Right atrium auricular region (tissue), 2 donors: ENCODE results near the gene DCAF15. TPM values are rescaled to one million over a fixed set of nuclear protein-coding genes. Genes with fewer than 3 reads are reported as not detected.

Source experiments
- DNase-seq: peaks from one replicate; pipeline ENCODE4 v3.0.0-alpha.2; 2019; ENCODE audit warnings: low spot score
- H3K27ac ChIP-seq, 2 donors: fragments of 200-600 bp; sonication (generic); 1 replicate in 1 of 2; 2 replicates in 1 of 2; pipeline ENCODE4 v1.5.1; 2016 to 2019
- H3K27me3 ChIP-seq, 2 donors: fragments of 200-600 bp; sonication (generic); one replicate each; pipeline versions ENCODE4 v1.5.1 to v1.6.0; 2017 to 2019
- H3K36me3 ChIP-seq: fragments of 200-600 bp; sonication (generic); one replicate; pipeline ENCODE4 v1.5.1; 2016
- H3K4me1 ChIP-seq, 2 donors: fragments of 200-600 bp; sonication (generic); one replicate each; pipeline versions ENCODE4 v1.5.1 to v1.6.0; 2017 to 2019
- H3K4me3 ChIP-seq, 2 donors: fragments of 200-600 bp; sonication (generic); 1 replicate in 1 of 2; 2 replicates in 1 of 2; pipeline ENCODE4 v1.5.1; 2017 to 2019; ENCODE audit warnings: mild to moderate bottlenecking in 1 of 2, moderate library complexity in 1 of 2
- H3K9me3 ChIP-seq, 2 donors: fragments of 200-600 bp; sonication (generic); one replicate each; pipeline ENCODE4 v1.5.1; 2019
- total RNA-seq, 2 donors: library from RNA; depleted of rRNA; stranded (reverse); fragments of >200 nt; gene quantifications; one replicate each; pipeline ENCODE4 v1.1.0, GENCODE V29; 2016
- TF ChIP-seq, protein P1 (sequence below), 2 donors: fragments of 200-600 bp; sonication (generic); IDR thresholded peaks; one replicate each; pipeline ENCODE4 v1.5.1; 2019; ENCODE audit warnings: antibody characterized with exemption in 2 of 2

DCAF15 gene
- total RNA-seq, 2 donors from 2014 or later, result 10.6 to 12.2 TPM

DNA sequence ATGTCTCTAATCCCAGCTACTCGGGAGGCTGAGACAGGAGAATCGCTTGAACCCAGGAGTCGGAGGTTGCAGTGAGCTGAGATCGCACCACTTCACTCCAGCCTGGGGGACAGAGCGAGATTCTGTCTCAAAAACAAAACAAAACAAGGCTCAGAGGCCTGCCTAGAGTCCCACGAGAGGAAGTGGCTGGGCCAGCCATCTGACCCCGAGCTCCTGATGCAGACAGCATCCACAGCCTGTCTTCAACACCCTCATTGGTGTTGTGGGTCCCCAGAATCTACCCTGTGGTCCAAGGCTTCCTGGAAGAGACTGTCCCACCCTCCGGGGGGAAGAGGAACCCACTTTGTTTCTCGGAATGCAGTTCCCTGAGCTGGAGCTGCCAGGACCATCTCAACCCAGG is 29.2 kb downstream of the DCAF15 start:
- Histone ChIP-seq H3K27ac (no peak overlapping the region), H3K9me3 (no peaks in the 10 kb centered on the region)
- TF ChIP-seq, protein P1, sequence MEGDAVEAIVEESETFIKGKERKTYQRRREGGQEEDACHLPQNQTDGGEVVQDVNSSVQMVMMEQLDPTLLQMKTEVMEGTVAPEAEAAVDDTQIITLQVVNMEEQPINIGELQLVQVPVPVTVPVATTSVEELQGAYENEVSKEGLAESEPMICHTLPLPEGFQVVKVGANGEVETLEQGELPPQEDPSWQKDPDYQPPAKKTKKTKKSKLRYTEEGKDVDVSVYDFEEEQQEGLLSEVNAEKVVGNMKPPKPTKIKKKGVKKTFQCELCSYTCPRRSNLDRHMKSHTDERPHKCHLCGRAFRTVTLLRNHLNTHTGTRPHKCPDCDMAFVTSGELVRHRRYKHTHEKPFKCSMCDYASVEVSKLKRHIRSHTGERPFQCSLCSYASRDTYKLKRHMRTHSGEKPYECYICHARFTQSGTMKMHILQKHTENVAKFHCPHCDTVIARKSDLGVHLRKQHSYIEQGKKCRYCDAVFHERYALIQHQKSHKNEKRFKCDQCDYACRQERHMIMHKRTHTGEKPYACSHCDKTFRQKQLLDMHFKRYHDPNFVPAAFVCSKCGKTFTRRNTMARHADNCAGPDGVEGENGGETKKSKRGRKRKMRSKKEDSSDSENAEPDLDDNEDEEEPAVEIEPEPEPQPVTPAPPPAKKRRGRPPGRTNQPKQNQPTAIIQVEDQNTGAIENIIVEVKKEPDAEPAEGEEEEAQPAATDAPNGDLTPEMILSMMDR (IDR thresholded peaks at IDR 0.05), result no peak

DNA sequence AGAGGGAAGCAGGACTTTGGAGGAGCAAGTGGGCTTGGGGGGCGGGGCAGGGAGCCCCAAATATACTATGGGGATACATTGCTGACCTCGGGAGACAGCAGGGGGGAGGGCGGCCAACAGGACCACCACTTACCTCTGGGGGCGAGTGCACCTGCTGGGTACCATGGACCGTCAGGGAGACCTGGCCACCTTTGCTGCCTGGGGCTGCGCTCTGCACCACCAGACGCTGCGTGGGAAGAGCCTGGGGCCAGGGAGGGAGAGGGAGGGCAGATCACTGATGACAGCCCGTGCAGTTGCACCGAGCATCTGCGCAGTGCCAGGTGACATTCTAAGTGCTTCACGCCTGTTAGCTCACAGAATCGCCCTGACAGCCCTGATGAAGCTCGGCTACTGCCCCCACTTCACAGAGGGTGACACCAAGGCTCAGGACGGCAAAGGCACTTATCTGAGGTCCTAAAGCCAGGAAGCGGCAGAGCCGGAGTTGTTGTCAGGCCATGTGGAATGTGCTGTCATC is 29.7 kb downstream of the DCAF15 start:
- TF ChIP-seq, protein P1 (IDR thresholded peaks at IDR 0.05), result no peak
- no peaks in the 10 kb centered on the region for H3K9me3 ChIP-seq
- H3K4me1 ChIP-seq, result peaks cover 0 to 52% of the 10 kb centered on the region in 2 donors
- no peaks in the 10 kb centered on the region for H3K36me3 ChIP-seq
- DNase-seq, result no peak
- H3K4me3 ChIP-seq, result no peak overlapping the region
- H3K27ac ChIP-seq, result no peak overlapping the region
- H3K27me3 ChIP-seq, result no peaks in the 10 kb centered on the region

More for the DNA sequence above, 29.2 kb downstream of the DCAF15 start:
- DNase-seq, result no peak
- Histone ChIP-seq H3K27me3 (no peaks in the 10 kb centered on the region), H3K4me1 (peaks cover 0 to 52% of the 10 kb centered on the region in 2 donors), H3K36me3 (no peaks in the 10 kb centered on the region), H3K4me3 (no peak overlapping the region)

DNA sequence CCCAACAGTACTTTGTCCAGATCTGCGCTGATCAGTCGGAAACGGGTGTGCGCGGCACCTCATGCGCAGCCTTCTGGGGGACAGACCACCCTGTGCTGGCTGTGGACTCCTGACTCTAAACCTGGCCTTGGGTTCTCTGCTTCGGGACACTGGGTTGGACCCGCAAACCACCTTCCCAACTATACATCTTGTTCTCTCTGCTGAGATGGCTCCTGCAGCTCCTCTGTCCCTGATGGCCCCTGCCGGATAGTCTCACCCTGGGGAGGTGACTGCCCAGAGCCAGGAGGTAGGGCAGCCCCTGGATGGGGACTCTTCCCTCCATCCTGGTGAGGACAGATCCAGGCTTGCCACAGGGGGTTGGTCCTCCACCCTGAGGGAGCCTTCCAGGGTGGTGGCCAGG is 30.5 kb downstream of the DCAF15 start:
- no peak for DNase-seq
- no peak overlapping the region for H3K27ac ChIP-seq
- H3K4me1 ChIP-seq, result peaks cover 0 to 57% of the 10 kb centered on the region in 2 donors
- TF ChIP-seq, protein P1 (IDR thresholded peaks at IDR 0.05), result no peak
- H3K9me3 ChIP-seq, result no peaks in the 10 kb centered on the region
- no peaks in the 10 kb centered on the region for H3K27me3 ChIP-seq
- H3K36me3 ChIP-seq, result no peaks in the 10 kb centered on the region
- H3K4me3 ChIP-seq, result no peak overlapping the region

DNA sequence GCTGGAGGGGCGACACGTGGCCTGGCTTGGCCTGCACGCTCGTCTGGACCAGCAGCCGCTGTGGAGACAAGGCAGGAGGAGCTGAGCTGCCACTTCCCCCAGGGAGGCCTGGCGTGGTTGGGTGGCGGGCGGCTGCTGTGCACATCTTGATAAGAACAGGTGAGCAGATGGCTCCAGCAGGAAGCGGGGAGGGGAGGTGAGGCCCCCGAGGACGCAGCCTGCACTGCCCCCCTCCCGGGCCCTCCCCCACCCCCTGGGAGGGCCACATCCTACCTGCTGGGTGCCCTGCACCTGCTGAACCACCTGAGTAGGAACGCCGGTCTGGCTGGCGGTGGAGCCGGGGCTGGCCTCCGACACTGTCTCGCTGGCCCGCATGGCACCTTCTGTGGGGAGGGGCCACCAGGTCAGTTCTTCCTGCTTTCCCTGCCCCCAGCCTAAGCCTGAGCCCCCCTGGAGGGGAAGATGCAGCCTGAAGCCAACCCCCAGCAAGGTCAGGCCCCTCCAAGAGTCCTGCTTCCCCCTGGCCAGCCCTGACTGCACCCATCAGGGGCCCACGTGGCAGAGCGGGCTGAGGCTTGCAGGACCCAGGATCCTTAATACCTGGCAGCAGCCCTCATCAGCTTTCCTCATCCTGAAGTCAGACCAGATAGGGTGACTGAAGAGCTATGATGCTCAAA is 31.0 kb downstream of the DCAF15 start:
- TF ChIP-seq, protein P1 (IDR thresholded peaks at IDR 0.05), result no peak
- Histone ChIP-seq H3K4me3 (no peak overlapping the region), H3K27me3 (no peaks in the 10 kb centered on the region), H3K27ac (no peak overlapping the region), H3K36me3 (no peaks in the 10 kb centered on the region), H3K4me1 (peaks cover 0 to 55% of the 10 kb centered on the region in 2 donors), H3K9me3 (no peaks in the 10 kb centered on the region)
- DNase-seq, result no peak

DNA sequence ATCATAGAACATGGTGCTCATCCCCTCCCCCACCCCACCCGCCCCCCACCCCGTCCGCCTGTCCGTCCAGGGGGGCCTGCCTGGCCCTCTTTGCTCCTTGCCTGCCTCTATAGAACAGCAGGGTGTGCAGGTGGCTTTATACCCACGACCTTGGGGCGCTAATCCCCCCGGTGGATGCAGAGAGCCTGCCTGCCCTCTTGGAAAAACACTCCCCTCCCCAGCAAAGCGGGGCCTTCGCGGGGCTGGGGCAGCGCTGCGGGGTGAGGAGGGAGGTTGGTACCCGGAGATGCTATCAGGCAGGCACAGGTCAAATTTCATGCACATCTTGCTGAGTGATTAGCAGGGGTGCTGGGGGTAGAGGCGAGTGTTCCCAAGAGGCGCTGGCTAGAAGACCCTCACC is 31.9 kb downstream of the DCAF15 start:
- TF ChIP-seq, protein P1 (IDR thresholded peaks at IDR 0.05), result no peak
- H3K4me1 ChIP-seq, result peaks cover 0 to 49% of the 10 kb centered on the region in 2 donors
- H3K27me3 ChIP-seq, result no peaks in the 10 kb centered on the region

More for the DNA sequence above, 31.9 kb downstream of the DCAF15 start:
- H3K36me3 ChIP-seq, result no peaks in the 10 kb centered on the region
- no peaks in the 10 kb centered on the region for H3K9me3 ChIP-seq
- no peak overlapping the region for H3K4me3 ChIP-seq
- H3K27ac ChIP-seq, result no peak overlapping the region
- DNase-seq, result no peak
